ENCODE measurements around the gene POU5F2. TPM values are rescaled to one million over a fixed set of nuclear protein-coding genes. Genes with fewer than 3 reads are reported as not detected.

POU5F2 gene
- total RNA-seq, 2 donors from 2014 or later: 0.40 to 0.84 TPM

DNA sequence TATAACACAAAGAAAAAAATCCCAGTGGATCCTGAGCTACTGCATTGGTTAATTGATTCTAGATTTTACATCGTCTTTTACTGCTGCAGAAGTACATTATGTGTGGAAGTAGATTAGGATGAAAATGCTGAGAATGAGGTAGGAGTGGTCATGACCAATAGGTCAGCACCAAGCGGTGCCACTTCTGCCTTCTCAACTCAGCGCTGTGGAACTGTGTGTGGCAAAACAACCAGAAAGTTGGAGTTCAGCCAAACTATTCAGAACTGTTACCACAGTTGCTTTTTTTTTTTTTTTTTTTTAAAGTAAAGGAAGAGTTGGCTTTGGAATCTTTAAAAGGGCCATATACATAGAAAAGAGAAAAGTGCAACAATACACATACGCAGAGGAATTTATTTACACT lies 24.2 kb downstream of the POU5F2 start:
- Histone ChIP-seq H3K9me3 (ENCODE audit: control insufficient read depth, low read length) (no peaks in the 10 kb centered on the region), H3K27ac (ENCODE audit: low read depth, low read length) (no peak overlapping the region), H3K4me3 (ENCODE audit: low read length) (no peak overlapping the region), H3K4me1 (ENCODE audit: control insufficient read depth, insufficient read depth, low read length) (peaks cover 4% of the 10 kb centered on the region), H3K27me3 (ENCODE audit: control insufficient read depth, insufficient read depth, low read length, poor library complexity, severe bottlenecking) (peaks cover 9% of the 10 kb centered on the region), H3K9ac (ENCODE audit: extremely low read depth, low read length, poor library complexity, severe bottlenecking) (no peak overlapping the region), H3K36me3 (ENCODE audit: control insufficient read depth, insufficient read depth, low read length) (no peaks in the 10 kb centered on the region)
- Mint-ChIP-seq H3K9me3 (no peaks in the 10 kb centered on the region), H3K27me3 (ENCODE audit: insufficient read depth) (no peaks in the 10 kb centered on the region), H3K27ac (no peak overlapping the region), H3K4me3 (no peak overlapping the region), H3K36me3 (ENCODE audit: low read depth) (no peaks in the 10 kb centered on the region), H3K4me1 (peaks cover 7% of the 10 kb centered on the region)
- DNase-seq: no peak
- 94 to 100% methylated on average over 2 to 4 of the region's 4 CpGs for WGBS, 2 experiments (ENCODE audit: insufficient coverage in 1 of 2, insufficient read length in 1 of 2)
- TF ChIP-seq CTCF (conservative IDR thresholded peaks at IDR 0.05): no peak

DNA sequence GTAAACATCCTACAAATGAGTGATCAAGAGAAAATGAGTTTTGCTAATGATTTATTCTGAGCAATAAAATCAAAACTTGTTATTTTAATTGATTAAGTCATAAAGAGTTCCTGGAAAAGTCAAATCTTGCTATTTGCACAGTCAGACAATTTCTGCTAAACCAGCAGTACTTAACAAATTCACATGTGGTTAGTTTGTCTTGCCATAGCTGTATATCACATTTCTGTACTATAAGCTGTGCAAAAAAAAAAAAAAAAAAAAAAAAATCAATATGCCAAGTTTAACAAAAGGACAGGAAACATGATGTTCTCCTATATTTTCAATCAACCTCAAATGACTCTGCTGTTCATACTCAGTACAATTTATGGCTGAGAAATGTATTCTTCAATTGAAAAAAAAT lies 24.9 kb downstream of the POU5F2 start:
- DNase-seq: no peak
- no peak for TF ChIP-seq CTCF (conservative IDR thresholded peaks at IDR 0.05)
- Histone ChIP-seq H3K4me1 (ENCODE audit: control insufficient read depth, insufficient read depth, low read length) (peaks cover 4% of the 10 kb centered on the region), H3K27ac (ENCODE audit: low read depth, low read length) (no peak overlapping the region), H3K9ac (ENCODE audit: extremely low read depth, low read length, poor library complexity, severe bottlenecking) (no peak overlapping the region), H3K9me3 (ENCODE audit: control insufficient read depth, low read length) (no peaks in the 10 kb centered on the region), H3K4me3 (ENCODE audit: low read length) (no peak overlapping the region), H3K36me3 (ENCODE audit: control insufficient read depth, insufficient read depth, low read length) (no peaks in the 10 kb centered on the region), H3K27me3 (ENCODE audit: control insufficient read depth, insufficient read depth, low read length, poor library complexity, severe bottlenecking) (peaks cover 9% of the 10 kb centered on the region)
- Mint-ChIP-seq H3K36me3 (ENCODE audit: low read depth) (no peaks in the 10 kb centered on the region), H3K27me3 (ENCODE audit: insufficient read depth) (no peaks in the 10 kb centered on the region), H3K4me1 (peaks cover 6% of the 10 kb centered on the region), H3K9me3 (no peaks in the 10 kb centered on the region), H3K27ac (no peak overlapping the region), H3K4me3 (no peak overlapping the region)

- peaks cover 9% of the 10 kb centered on the region for H3K27me3 ChIP-seq (ENCODE audit: control insufficient read depth, insufficient read depth, low read length, poor library complexity, severe bottlenecking)
- no peak overlapping the region for H3K4me3 ChIP-seq (ENCODE audit: low read length)
- Mint-ChIP-seq H3K36me3 (ENCODE audit: low read depth) (no peaks in the 10 kb centered on the region), H3K9me3 (no peaks in the 10 kb centered on the region), H3K4me3 (no peak overlapping the region), H3K27me3 (ENCODE audit: insufficient read depth) (no peaks in the 10 kb centered on the region), H3K27ac (no peak overlapping the region), H3K4me1 (peaks cover 6% of the 10 kb centered on the region)
- H3K27ac ChIP-seq (ENCODE audit: low read depth, low read length): no peak overlapping the region
- no peak for DNase-seq
- H3K9me3 ChIP-seq (ENCODE audit: control insufficient read depth, low read length): no peaks in the 10 kb centered on the region
- peaks cover 4% of the 10 kb centered on the region for H3K4me1 ChIP-seq (ENCODE audit: control insufficient read depth, insufficient read depth, low read length)
- TF ChIP-seq CTCF (conservative IDR thresholded peaks at IDR 0.05): no peak
- 88% methylated on average over 1 of the region's 1 CpG; no CpG with 5 or more reads in 1 of the 2 experiments for WGBS, 2 experiments (ENCODE audit: insufficient coverage in 1 of 2, insufficient read length in 1 of 2)
- H3K9ac ChIP-seq (ENCODE audit: extremely low read depth, low read length, poor library complexity, severe bottlenecking): no peak overlapping the region
- no peaks in the 10 kb centered on the region for H3K36me3 ChIP-seq (ENCODE audit: control insufficient read depth, insufficient read depth, low read length)
Observed at GRCh38 chr5:93715761-93716160, 25.6 kb downstream of the POU5F2 start.
